Activated T-cell treated with anti-CD3 and anti-CD28 coated beads, Interleukin-2, amount 50 U/mL, for 48 hours (primary cell): Measurements from ENCODE around the gene MPHOSPH9.
A peak's percentile ranks its signal among the peaks of the same experiment; 100 is the strongest.
"Not testable (repeated sequence)": the region's sequence is repeated elsewhere in the genome, so short reads cannot be mapped to it uniquely, and the experiment has no call there.

Source experiments
- DNase-seq, 2 experiments: peaks; one replicate each; pipeline ENCODE4 v3.0.0-alpha.2; 2020

The MPHOSPH9 gene

DNA sequence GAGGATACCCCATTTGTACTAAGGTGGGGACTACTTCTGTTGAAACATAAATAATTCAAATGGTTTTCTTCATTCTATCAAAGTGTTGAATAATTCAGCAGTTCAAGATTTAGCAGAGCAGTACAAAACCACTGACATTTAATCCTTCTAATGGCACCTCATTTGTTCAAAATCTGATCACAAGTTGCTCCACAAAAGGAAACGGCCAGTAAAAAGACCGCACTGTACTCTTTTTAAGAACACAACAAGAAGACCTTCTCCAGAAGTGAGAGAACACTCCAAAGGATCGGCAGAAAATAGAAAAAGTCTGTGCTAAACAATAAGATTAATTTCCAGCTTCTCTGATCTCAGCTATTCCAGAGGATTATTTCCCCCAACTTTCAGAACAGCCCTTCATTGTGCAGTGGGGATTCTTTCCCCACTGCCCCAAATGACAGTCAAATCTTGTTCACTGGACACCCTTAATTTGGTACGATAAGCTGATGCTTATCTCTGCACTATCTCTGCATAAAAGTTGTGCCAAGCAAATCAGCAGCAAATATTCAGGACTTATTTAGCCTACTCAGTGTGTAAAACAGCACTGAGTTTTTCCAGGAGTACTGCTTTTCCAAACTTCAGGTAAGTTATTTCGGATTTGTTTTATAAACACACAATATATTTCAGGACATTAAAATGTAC lies 5.2 kb downstream of the MPHOSPH9 start:
- no peak for DNase-seq

DNA sequence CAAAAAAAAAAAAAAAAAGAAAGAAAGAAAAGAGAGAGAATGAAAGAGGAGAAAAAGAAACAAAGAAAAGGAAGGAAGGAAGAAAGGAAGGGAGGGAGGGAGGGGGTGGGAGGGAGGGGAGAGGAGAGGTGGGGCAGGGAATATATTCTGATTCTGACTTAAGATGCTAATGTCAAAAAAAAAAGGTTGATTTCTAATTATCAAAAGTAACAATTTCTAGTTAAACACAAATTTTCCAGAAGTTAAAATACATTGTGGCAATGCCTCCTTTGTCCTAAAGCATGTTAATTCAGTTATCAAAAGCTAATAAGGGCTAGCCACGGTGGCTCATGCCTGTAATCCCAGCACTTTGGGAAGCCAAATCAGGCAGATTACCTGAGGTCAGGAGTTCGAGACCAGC lies 7.5 kb downstream of the MPHOSPH9 start:
- DNase-seq, result no peak

DNA sequence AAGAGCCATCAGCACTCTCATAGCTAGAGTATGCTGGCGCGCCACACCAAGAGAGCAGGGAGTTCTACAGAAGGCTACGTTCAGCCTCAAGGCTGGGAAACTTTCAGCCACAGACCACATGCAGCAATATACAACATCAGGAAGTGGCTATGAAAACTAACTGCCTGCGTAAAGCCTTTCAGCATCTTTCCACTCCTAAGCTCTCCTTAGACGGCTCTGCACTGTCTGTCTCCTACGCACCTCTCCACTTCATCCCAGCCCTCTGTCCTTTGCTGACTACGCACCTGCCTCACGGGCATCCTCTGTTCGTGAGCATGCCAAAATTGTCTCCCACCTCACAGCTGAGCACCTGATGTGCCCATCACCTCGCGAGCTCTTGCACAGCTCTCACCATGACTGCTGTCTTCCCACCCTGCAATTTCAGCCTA lies 9.7 kb downstream of the MPHOSPH9 start:
- peak; percentile 63 to 70 for DNase-seq

DNA sequence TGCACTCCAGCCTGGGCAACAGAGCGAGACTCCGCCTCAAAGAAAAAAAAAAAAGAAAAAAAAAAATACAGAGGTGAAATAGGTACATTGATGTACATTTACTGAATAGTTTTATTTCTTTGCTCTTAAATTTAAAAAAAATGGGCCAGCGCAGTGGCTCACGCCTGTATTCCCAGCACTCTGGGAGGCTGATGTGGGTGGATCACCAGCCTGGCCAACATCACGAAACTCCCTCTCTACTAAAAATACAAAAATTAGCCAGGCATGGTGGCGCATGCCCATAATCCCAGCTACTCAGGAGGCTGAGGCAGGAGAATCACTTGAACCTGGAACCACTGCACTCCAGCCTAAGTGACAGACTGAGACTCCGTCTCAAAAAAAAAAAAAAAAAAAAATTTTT lies 25.1 kb downstream of the MPHOSPH9 start:
- not testable (repeated sequence) for DNase-seq

DNA sequence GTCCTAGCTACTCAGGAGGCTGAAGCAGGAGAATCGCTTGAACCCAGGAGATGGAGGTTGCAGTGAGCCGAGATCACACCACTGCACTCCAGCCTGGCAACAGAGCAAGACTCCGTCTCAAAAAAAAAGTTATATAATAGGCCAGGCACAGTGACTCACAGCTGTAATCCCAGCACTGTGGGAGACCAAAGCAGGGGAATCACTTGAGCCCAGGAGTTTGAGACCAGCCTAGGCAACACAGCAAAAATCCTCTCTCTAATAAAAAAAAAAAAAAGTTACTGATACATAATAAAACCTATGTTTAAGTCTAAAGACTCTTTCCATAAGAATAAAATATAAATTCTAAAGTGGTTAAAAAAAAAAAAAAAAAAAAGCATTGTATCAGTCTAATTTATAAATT lies 26.1 kb downstream of the MPHOSPH9 start:
- DNase-seq, result not testable (repeated sequence)

DNA sequence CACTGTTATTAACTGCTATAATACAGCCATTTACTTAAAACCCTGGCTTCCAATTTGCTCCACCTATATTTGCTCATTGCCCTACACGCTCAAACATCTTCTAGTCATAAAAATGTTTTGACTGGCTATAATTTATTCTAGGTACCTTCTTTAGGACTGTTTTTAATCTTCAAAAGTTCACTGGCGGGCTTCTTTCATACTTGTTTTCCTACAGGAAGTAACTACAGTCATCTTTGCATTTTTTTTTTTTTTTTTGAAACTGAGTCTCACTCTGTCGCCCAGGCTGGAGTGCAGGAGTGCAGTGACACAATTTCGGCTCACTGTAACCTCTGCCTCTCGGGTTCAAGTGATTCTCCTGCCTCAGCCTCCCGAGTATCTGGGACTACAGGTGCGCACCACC lies 32.5 kb downstream of the MPHOSPH9 start:
- peak in 1 of 2 experiments; percentile 23 for DNase-seq

DNA sequence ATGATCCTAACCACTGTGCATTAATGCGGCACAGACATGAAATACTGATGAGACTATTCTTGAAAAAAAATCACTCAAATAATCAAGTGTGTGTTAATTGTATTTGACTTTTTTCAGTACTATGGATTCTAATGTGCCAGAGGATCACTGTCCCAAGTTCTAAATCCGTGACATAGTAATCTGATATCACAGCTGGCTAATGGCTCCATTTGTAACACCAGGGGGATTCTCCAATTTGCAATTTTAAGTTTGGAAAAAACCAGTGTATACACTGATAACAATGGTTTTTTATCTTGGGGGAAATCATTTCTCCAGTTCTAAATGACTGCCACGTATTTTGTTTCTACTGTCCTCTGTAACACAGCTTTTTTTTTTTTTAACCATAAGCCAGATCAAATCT lies 33.0 kb downstream of the MPHOSPH9 start:
- no peak for DNase-seq

DNA sequence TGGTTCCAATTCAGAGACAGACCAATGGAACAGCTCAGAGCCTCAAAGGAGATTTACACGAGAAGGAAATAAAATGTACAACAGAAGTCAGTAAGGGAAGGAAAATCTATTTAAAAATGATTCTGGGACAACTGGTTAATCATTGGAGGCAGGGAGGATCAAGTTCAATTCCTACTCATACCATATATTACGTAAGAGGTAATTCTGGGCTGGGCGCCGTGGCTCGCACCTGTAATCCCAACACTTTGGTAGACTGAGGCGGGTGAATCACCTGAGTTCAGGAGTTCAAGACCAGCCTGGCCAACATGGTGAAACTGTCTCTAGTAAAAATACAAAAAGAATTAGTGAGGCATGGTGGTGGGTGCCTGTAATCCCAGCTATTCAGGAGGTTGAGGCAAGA lies 45.3 kb downstream of the MPHOSPH9 start:
- no peak for DNase-seq

DNA sequence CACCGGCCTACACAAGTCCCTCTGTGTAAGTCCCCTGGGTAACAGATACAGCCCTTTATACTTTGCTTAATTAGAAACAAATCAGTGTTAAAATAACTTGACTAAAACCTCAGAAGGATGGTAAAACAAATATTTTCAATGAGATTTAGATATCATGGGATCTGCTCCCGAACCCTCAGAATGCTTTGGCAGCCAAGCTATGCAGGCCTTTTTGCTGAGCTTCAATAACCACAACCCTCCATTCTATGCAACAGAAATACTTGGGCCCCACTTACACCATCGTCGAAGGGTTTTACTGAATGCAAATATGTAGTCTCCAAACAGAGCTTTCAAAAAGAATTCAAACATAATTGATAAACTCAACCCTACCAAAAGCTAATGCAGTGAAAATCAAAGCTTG lies 52.8 kb downstream of the MPHOSPH9 start:
- no peak for DNase-seq

DNA sequence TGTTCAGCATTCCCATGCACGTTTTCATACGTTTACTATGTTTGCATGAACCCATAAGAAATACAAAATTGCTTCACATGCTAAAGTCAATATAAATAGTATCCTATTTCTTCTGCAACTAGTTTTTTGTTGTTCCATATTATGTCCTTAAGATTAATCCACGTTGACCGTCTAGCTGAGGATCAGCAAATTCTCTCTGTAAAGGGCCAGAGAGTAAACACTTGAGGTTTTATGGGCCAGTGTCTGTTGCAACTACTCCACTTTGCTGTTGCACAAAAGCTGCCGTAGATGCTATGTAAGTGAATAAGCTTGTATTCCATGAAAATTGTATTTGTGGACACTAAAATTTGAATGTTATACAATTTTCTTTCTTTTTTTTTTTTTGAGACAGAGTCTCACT lies 61.0 kb downstream of the MPHOSPH9 start:
- no peak for DNase-seq

DNA sequence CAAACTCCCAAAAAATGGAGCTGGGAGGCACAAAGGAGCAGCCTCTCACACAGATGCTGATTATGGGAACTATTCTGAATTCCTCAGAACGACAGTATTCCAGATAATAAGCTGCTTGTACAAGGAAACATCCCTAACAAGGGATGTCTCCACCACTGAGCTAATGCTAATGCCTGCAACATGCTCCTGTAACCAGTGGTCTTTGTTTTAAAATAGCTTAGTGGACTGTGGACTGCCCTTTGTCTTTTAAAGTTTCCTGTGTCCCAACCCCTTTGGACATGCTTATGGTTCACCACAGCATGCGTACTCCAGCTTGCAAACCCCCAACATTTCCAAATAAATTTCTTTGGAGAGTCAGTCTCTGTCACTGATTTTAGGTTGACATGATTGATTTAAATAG lies 65.6 kb downstream of the MPHOSPH9 start:
- peak in 1 of 2 experiments; percentile 4 for DNase-seq

DNA sequence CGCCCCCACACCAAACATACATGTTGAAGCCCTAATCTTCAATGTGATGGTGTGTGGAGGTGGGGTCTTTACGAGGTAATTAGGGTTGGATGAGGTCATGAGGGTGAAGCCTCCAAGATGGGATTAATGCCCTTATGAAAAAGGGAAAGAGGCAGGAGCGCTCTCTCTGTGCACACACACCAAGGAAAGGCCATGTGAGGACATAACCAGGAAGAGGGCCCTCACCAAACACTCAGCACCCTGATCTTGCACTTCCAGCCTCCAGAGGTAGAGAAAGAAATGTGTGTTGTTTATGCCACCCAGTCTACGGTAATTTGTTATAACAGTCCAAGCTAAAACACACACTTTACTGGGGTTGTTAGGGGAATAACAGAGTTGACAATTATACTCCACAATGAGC lies 67.4 kb downstream of the MPHOSPH9 start:
- DNase-seq, result peak in 1 of 2 experiments; percentile 10

DNA sequence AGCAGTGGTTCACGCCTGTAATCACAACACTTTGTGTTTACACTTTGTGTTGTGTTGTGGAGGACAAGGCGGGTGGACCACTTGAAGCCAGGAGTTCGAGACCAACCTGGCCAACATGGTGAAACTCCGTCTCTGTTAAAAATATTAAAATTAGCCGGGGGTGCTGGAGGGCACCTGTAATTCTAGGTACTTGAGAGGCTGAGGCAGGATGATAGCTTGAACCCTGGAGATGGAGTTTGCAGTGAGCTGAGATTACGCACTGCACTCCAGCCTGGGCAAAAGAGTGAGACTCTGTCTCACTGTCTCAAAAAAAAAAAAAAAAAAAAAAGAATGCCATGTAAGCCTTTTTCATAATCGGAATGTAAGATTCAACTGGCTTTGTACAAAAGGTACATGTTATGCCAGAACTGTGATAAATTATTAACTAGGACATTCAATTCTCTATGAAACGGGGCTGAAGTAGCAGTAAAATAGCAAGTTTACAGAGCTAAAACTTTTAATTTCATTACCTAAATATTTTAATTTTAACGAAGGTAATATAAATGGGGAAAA lies 68.2 kb downstream of the MPHOSPH9 start:
- DNase-seq, result peak in 1 of 2 experiments; percentile 4

DNA sequence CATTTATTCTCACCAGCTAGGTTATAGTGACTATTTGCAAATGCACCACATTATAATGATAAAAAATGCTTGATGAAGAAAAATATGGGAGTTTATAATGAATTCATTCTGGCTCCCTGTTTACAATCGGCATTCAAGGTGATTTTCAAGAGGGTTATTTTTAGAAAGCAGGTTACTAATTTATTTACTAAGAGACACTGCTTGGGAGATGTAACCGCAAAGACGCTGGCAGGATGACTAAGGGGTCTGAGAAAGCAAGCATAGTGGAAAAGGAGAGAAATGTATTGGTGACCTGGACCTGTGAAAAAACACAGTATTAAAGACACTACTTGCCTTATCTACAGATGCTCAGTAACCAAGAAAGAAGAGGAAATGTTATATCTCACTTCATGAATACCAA lies 68.7 kb downstream of the MPHOSPH9 start:
- DNase-seq, result peak in 1 of 2 experiments; percentile 12

DNA sequence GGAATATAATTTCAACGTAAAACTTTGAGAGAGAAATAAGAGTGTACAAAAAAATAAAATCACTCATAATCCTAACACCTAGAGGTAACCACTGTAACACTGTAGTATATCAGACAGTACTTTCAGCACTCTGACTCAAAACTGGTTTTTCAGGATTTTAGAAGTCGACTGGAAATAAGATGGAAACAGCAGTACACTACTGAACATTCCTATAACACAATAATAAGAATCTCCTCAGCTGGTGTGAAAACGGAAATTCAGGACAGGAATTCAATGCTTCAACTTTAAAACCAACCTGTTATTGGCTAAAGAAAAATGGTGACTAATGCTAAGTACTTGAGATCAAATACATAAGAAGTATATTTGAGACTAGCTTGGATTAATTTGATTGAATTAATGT lies 69.7 kb downstream of the MPHOSPH9 start:
- DNase-seq, result no peak

DNA sequence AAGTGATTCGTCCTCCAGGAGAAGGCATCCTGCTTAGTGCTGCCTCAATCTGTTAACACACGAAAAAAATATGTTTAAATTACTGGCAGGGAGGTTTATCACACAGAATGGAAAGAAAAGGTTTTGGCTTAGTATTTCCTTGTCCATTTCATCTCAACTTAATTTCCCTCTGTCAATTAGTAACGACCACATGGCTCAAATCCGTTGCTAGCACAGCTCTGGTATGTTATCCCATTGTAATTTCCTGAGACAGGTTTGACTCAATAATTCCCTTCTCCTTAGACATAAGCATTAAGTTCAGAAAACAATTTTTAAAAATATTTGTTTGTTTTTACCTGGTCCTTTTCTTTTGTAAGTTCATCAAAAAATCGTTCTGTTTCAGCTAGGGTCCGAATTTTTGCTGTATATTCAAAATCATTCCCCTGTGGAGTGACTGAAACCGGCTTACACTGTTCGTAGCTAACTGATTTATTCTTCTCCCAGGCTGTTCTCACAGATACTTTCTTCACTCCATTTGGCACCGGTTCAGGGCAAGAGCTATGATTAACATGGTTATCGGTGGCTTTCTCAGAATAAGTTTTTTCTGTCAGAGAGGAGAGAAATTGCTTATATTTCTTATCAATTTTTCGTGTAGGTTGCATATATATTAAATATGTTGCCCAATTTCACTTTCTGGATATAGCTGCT lies 72.0 kb downstream of the MPHOSPH9 start:
- no peak for DNase-seq

DNA sequence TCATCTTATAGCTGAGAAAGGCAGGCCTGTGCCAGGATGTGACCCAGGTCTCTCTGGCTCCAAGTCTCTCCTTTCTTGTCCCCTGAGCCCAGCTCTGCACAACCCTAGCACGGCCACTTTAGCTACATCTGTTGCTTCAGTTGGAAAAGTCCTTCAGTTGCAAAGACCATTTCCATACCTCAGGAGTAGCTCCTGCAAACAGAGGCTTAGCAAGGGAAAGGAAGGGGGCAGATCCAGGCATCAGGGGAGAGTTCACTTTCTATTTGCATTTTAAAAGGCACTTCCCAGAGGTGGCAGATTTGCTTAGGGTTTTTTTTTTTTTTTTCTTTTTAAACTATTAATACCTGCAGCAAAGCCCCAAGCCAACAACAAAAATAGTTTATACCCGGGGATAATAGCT lies 79.0 kb downstream of the MPHOSPH9 start:
- no peak for DNase-seq

DNA sequence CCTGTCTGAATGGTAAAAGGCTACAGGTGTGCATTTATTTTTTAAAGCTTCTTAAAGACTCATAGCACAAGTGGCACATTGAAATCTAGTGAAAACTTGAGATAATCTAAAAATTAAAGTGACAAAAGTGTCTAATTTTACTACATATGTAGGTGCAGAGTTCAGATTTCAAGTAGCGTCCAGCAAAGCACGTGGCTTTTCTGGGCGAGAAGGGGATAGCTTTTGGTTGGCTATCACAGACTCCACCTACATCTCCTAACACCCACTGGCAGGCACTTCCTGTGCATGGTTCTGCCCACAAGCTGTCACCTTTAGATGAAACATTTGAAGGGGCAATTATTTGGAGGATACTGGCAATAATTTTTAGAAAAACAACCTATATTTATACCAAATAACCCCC lies 80.1 kb downstream of the MPHOSPH9 start:
- DNase-seq, result peak in 1 of 2 experiments; percentile 7

DNA sequence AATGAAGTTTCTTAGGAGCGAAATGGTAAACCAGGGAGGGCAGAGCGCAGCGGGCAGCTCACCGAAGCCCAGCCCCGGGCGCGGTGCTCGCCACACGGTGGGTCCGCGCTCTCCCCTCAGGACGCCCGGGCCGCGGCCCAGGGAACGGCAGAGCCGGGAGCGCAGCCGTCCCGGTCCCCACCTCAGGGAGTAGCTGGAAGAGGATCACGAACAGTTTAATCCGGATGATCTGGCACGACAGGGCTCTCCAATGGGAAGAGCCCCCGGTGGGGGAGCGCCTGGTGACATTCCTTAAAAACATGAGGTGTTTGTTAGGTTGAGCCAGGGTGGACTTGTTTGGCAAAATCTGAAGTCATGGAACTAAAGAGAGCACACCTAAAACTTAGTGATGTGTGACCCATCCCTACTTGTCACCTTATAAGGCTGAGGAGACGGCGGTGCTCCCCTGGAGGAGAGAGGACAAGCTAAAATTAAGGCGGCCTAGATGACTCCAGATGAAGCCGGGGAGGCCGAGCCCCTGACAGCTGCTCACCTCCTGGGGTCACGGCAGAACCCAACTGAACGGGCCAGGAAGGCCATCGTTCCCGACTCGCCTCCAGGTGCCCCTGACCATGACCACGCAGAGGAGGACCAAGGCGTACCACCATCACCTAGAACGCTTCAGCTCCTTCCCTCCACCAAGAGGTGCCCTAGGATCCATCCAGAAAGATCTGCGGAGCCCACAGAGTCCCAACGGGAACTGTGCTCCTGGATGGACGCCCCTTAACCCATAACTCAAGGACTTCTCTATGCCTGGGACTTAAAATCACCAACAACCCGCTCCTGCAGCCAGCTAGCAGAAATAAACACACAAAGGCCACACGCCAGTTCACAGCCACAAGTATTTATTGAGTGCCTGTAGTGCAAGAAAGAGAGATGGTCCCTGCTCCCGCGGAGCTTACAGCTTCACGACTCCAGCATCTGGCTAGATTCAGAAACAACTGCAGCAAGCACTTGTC lies 81.2 kb downstream of the MPHOSPH9 start:
- DNase-seq, result no peak

DNA sequence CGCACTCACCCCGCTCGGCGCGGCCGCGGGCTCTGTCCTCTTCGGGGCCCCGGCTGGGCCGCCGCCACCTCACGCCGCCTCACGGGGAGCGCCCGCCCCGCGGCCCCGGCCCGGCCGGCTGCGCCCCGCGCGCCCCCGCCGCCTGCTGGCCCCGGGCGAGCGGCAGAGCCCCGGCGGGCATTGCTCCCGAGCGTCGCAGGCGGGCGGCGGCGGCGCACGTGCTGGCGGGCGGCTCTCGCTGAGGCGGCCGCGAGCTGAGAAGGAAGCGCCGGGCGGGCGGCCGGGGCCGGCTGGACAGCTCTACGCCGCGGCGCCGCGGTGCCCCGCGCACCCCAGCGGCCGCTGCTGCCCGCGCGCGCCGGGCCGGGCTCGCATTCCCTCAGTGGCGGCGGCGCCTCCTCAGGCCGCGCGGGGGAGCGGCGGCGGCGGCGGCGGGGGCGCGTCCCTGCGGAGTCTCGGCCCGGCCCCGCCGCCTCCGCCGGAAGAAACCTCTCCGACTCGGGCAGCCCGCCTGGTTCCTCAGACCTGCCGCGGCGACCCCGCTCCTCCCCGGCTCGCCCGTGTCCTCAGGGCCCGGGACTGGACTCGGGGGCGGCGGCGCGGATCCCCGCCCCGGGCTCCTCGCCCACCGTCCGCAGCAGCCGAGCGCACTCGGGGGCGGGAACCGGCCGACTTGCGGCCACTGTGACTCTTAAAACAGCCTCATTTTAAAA lies 82.0 kb downstream of the MPHOSPH9 start, which contains the start of gene PITPNM2:
PITPNM2 (minus strand) TSS at position 347 of the 713 bp plus-strand sequence. CDS start 116,500 bp downstream, outside the sequence.
- DNase-seq, result peak; percentile 63 to 76

DNA sequence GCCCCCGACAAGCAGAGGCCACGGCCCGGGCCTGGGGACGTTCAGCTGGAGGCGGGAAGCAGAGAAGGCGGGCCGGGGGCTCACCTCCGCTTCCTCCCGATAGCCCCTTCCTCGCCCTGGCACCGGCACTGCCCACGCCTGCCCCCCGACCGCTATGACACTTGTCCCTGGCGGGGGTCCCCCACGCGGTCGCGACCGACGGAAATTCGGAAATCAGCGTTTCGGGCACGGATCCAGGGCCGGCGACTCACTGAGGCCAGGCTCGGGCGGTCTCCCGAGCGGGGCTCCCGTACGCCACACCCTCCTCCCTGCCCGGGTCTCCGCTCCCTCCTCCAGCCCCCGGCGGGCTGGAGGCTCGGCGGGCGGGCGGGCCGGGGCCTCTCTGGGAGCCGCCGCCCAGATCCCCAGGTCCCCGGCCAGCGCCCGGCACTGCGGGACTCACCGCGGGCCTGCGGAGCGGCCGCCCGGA lies 82.6 kb downstream of the MPHOSPH9 start:
- DNase-seq, result peak; percentile 48 to 62
